Subcutaneous abdominal adipose tissue (tissue), 5 donors: ENCODE results near the gene LTK.
A peak's percentile ranks its signal among the peaks of the same experiment; 100 is the strongest.

Source experiments
- H3K27ac ChIP-seq: one replicate; pipeline ENCODE4 v1.7.0; 2013; ENCODE audit warnings: low read depth, mild to moderate bottlenecking, inconsistent platforms, low read length, moderate library complexity
- H3K27me3 ChIP-seq, 5 donors: one replicate each; pipeline ENCODE4 v1.7.0; 2013; ENCODE audit warnings: low read length in 5 of 5, inconsistent platforms in 1 of 5; ENCODE audit not compliant: control insufficient read depth in 5 of 5, insufficient read depth in 4 of 5
- H3K36me3 ChIP-seq, 5 donors: one replicate each; pipeline ENCODE4 v1.7.0; 2013; ENCODE audit warnings: low read length in 5 of 5; ENCODE audit not compliant: control insufficient read depth in 5 of 5, insufficient read depth in 5 of 5
- H3K4me1 ChIP-seq, 5 donors: one replicate each; pipeline ENCODE4 v1.7.0; 2013; ENCODE audit warnings: low read length in 5 of 5, mild to moderate bottlenecking in 3 of 5, moderate library complexity in 1 of 5; ENCODE audit not compliant: control insufficient read depth in 5 of 5, insufficient read depth in 5 of 5
- H3K4me3 ChIP-seq, 5 donors: one replicate each; pipeline ENCODE4 v1.7.0; 2013; ENCODE audit warnings: low read length in 5 of 5, low read depth in 1 of 5
- H3K9ac ChIP-seq, 5 donors: one replicate each; pipeline ENCODE4 v1.7.0; 2013; ENCODE audit warnings: low read length in 5 of 5, mild to moderate bottlenecking in 4 of 5, moderate library complexity in 3 of 5
- H3K9me3 ChIP-seq, 5 donors: one replicate each; pipeline ENCODE4 v1.7.0; 2013; ENCODE audit warnings: low read length in 5 of 5; ENCODE audit not compliant: control insufficient read depth in 5 of 5
- donor health status: healthy.
- donor health status: healthy.
- donor health status: healthy.
- donor health status: healthy.
- donor health status: healthy.

The LTK gene

GRCh38 chr15:41535544-41535943 lies 21.9 kb upstream of the LTK start:
- Histone ChIP-seq H3K27me3 (no peaks in the 10 kb centered on the region), H3K9me3 (no peaks in the 10 kb centered on the region), H3K4me3 (no peak overlapping the region), H3K27ac (no peak overlapping the region), H3K4me1 (peaks cover 0 to 8% (median 0%) of the 10 kb centered on the region in 5 donors), H3K9ac (no peak overlapping the region), H3K36me3 (peaks cover 7 to 54% (median 51%) of the 10 kb centered on the region in 5 donors)

DNA sequence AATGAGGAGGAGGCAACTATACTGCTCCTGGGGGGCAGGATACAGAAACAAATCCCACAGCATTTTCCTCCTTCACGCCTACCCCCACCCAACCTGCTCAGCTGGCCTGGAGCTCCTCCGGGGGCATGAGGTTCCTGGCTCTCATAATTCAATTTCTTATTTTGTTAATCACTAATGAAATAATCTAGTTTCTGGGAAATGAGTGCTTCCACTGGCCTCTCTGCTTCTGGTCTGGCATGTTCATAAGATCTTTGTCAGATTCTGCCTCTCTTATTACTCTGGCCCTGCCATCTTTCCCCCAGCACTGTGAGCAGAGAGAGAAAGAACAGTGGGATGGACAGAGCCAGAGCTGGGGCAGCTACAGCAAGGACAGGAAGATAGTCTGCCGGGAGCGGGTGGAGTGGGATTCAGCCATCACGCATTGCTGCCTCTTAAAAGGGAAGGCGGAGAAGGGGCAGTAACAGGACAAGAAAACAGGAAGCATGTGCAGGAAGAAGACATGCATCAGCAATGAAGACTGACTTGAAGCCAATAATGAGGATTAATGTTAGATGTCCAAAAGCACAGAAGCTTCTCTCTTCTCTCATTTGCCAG lies 16.8 kb upstream of the LTK start:
- Histone ChIP-seq H3K4me1 (peaks cover 0 to 8% (median 0%) of the 10 kb centered on the region in 5 donors), H3K27ac (no peak overlapping the region), H3K9me3 (no peaks in the 10 kb centered on the region), H3K27me3 (no peaks in the 10 kb centered on the region), H3K36me3 (peaks cover 2 to 86% (median 81%) of the 10 kb centered on the region in 5 donors), H3K9ac (peak overlapping the region in 1 of 5 donors; percentile 3), H3K4me3 (no peak overlapping the region)

- no peak overlapping the region for H3K9ac ChIP-seq
- H3K4me1 ChIP-seq = no peaks in the 10 kb centered on the region
- H3K9me3 ChIP-seq = no peaks in the 10 kb centered on the region
- no peaks in the 10 kb centered on the region for H3K27me3 ChIP-seq
- no peak overlapping the region for H3K27ac ChIP-seq
- H3K36me3 ChIP-seq = peaks cover 0 to 70% (median 57%) of the 10 kb centered on the region in 5 donors
- no peak overlapping the region for H3K4me3 ChIP-seq
These were observed 9.5 kb upstream of the LTK start for GRCh38 chr15:41523097-41523496.

DNA sequence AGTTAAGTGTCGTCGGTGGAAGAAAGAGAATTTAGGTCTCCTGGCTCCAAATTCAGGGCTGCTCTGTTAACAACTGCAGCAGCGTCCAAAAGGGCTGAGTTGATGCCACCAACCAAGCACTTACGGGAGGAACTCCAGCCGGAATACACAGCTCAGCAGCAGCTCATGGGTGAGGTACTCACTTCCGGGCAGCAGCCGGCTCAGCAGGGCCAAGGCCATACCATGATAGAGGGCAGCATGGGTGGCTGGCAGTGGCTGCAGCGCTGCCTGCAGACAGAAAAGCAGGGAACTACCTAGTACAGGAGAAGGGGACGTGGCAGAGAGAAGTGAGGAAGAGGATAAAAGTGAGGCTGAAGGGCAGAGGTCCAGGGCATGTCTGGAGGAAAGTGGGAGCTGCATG lies 8.0 kb upstream of the LTK start:
- Histone ChIP-seq H3K36me3 (peaks cover 0 to 69% (median 54%) of the 10 kb centered on the region in 5 donors), H3K27me3 (no peaks in the 10 kb centered on the region), H3K9ac (no peak overlapping the region), H3K4me1 (no peaks in the 10 kb centered on the region), H3K9me3 (no peaks in the 10 kb centered on the region), H3K27ac (no peak overlapping the region), H3K4me3 (no peak overlapping the region)

- H3K27me3 ChIP-seq = no peaks in the 10 kb centered on the region
- no peak overlapping the region for H3K27ac ChIP-seq
- H3K9me3 ChIP-seq = no peaks in the 10 kb centered on the region
- no peak overlapping the region for H3K4me3 ChIP-seq
- H3K4me1 ChIP-seq = no peaks in the 10 kb centered on the region
- H3K36me3 ChIP-seq = peaks cover 0 to 60% (median 49%) of the 10 kb centered on the region in 5 donors
- no peak overlapping the region for H3K9ac ChIP-seq
These were observed 7.0 kb upstream of the LTK start for GRCh38 chr15:41520636-41521035.

- Histone ChIP-seq H3K36me3 (peaks cover 0 to 42% (median 33%) of the 10 kb centered on the region in 5 donors), H3K4me3 (no peak overlapping the region), H3K27ac (no peak overlapping the region), H3K9ac (no peak overlapping the region), H3K9me3 (no peaks in the 10 kb centered on the region), H3K4me1 (peaks cover 0 to 11% (median 10%) of the 10 kb centered on the region in 5 donors), H3K27me3 (peaks cover 0 to 9% (median 8%) of the 10 kb centered on the region in 5 donors)
These were observed 4.3 kb upstream of the LTK start for GRCh38 chr15:41517895-41518449.

GRCh38 chr15:41512940-41513505 lies 604 bp downstream of the LTK start:
- Histone ChIP-seq H3K27ac (no peak overlapping the region), H3K36me3 (peaks cover 0 to 13% (median 13%) of the 10 kb centered on the region in 5 donors), H3K4me3 (peak overlapping the region; percentile 31 to 67 (median 56)), H3K27me3 (peaks cover 12 to 27% (median 18%) of the 10 kb centered on the region in 5 donors), H3K9me3 (no peaks in the 10 kb centered on the region), H3K9ac (peak overlapping the region in 2 of 5 donors; percentile 38 to 53), H3K4me1 (peaks cover 0 to 25% (median 23%) of the 10 kb centered on the region in 5 donors)

DNA sequence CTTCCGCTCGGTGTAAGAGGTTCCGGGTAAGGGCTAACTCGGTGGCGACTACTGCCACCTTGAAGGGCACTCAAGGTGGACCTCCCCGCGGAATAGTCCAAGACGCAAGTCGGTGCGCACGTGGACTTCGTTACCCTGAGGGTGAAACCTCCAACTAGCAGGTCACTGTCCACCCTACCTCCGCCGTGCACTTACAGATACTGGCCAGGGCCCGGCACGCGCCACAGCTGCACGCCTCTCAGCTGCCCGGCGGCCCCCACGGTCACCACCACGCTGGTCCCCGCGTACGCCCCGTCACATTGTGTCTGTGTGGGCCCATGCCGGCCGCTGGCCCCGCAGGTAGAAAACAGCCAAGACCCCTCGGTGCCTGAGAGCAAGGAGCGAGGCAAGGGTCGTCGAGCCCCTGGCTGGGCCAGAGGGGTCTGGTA lies 1.1 kb downstream of the LTK start:
- Histone ChIP-seq H3K9ac (peak overlapping the region in 1 of 5 donors; percentile 38), H3K4me1 (peaks cover 0 to 25% (median 23%) of the 10 kb centered on the region in 5 donors), H3K27ac (no peak overlapping the region)

GRCh38 chr15:41511899-41512369 lies 1.7 kb downstream of the LTK start:
- peaks cover 12 to 27% (median 18%) of the 10 kb centered on the region in 5 donors for H3K27me3 ChIP-seq
- H3K27ac ChIP-seq = no peak overlapping the region
- no peak overlapping the region for H3K9ac ChIP-seq
- H3K4me1 ChIP-seq = peaks cover 0 to 25% (median 23%) of the 10 kb centered on the region in 5 donors
- H3K9me3 ChIP-seq = no peaks in the 10 kb centered on the region
- peak overlapping the region; percentile 22 to 61 (median 44) for H3K4me3 ChIP-seq
- peaks cover 0 to 2% (median 2%) of the 10 kb centered on the region in 5 donors for H3K36me3 ChIP-seq

More for the DNA sequence above, 1.1 kb downstream of the LTK start:
- Histone ChIP-seq H3K36me3 (peaks cover 0 to 8% (median 8%) of the 10 kb centered on the region in 5 donors), H3K4me3 (peak overlapping the region; percentile 34 to 61 (median 53)), H3K9me3 (no peaks in the 10 kb centered on the region), H3K27me3 (peaks cover 12 to 27% (median 18%) of the 10 kb centered on the region in 5 donors)
